GM21737 (cell line): ENCODE data around the gene SHROOM3.

Experiments
- ATAC-seq: cut with Tn5 transposase; IDR thresholded peaks from one replicate; pipeline ENCODE4 v1.9.1; 2021; ENCODE audit warnings: mild to moderate bottlenecking, moderate library complexity; ENCODE audit not compliant: unreplicated experiment

SHROOM3 gene

DNA sequence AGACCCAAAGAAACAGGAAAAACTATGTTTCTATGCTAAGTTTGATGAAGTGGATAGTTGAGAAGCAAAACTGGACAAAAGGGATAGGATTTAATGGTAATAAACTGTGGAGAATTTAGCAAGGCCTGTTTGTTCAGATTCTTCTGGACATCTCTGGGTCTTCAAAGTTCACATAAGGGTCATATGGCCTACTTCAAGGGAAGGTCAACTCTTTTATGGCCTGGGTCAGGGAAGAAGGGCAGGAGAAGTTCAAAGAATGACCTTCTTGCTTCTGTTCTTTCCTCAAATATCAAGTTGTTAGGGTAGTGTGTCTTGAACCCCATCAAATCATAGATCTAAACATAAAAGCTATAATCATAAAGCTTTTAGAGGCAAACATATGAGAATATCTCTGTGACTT is 360.2 kb downstream of the SHROOM3 start:
- ATAC-seq = no peak

- ATAC-seq = no peak
Measured at GRCh38 chr4:76799140-76799539, 364.1 kb downstream of the SHROOM3 start.

GRCh38 chr4:76799718-76800117 is 364.7 kb downstream of the SHROOM3 start:
- no peak for ATAC-seq

DNA sequence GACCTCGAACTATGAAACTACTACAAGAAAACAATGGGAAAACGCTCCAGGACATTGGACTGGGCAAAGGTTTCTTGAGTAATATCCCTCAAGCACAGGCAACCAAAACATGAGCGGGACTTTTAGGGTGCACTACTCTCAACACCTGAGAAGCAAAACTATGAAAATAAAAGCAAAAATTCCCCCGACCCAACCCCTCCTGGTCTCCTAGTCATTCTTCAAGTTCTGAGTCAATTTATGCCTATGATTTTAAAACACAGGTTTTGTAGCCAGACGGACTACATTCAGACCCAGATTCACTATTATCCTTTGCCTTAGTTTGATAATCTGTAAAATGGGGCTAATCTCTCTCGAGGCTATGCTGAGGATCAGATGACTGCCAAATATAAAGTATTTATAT is 365.9 kb downstream of the SHROOM3 start:
- ATAC-seq = no peak

GRCh38 chr4:76801621-76802235 is 366.7 kb downstream of the SHROOM3 start:
- no peak for ATAC-seq

DNA sequence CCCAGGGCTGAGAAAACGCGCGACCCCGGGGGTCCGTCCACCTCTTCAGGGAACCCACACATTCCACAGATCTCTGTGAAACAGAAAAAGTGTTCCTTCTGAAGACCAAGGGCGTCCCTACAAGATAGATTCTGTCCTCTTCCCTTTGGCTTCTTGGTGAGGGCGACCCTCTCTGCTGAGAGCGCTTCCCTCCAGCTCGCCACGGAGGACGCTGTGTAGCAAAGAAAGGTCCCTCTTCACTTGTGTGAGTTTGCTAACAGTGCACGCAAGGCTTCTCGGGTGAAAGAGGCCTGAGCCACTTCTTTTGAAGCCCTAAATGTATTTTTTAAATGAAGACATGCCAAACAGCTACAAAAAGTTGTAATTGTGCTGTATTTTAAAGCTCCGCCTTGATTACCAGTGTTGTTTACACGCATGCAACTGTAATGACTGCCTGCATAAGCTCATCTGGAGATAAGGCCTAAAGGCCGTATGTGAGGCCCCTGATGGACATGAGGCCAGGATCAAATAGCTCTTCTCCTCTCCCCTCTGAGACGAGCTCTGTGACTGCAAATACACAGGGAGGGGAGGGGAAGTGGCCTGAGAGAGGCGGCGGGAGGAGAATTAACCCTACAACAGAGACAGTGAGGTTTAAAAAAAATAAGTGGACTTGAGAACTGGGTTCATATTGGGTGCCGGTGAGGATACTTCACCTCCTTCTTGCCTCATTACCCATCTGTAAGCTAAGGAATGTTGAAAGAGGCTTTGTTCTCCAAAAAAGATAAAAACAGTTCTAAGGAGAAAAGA is 367.4 kb downstream of the SHROOM3 start:
- no peak for ATAC-seq

DNA sequence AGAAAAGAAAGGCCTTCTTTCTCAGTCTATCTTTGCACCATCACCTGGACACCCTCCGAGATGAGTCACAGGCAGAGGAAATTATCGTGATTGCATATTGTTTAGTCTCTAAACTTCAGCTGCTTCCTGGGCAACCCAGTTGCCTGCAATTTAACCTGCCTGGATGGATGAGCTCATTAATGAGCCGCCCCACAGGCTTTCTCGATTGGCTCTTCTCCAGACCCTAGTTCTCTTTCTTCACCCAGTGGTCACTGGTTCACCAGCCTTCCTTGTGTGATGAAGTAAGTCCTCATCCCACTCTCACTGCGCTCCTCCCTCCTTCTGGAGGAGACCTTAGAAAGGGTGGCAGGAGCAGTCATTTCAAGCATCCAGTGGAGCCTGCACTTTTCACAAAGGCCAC is 368.5 kb downstream of the SHROOM3 start:
- ATAC-seq = no peak

- no peak for ATAC-seq
Measured at GRCh38 chr4:76804096-76804495, 369.1 kb downstream of the SHROOM3 start.

GRCh38 chr4:76806346-76806745 is 371.3 kb downstream of the SHROOM3 start:
- ATAC-seq = no peak

GRCh38 chr4:76806757-76807156 is 371.7 kb downstream of the SHROOM3 start:
- no peak for ATAC-seq

GRCh38 chr4:76809594-76810305 is 374.7 kb downstream of the SHROOM3 start:
- no peak for ATAC-seq

DNA sequence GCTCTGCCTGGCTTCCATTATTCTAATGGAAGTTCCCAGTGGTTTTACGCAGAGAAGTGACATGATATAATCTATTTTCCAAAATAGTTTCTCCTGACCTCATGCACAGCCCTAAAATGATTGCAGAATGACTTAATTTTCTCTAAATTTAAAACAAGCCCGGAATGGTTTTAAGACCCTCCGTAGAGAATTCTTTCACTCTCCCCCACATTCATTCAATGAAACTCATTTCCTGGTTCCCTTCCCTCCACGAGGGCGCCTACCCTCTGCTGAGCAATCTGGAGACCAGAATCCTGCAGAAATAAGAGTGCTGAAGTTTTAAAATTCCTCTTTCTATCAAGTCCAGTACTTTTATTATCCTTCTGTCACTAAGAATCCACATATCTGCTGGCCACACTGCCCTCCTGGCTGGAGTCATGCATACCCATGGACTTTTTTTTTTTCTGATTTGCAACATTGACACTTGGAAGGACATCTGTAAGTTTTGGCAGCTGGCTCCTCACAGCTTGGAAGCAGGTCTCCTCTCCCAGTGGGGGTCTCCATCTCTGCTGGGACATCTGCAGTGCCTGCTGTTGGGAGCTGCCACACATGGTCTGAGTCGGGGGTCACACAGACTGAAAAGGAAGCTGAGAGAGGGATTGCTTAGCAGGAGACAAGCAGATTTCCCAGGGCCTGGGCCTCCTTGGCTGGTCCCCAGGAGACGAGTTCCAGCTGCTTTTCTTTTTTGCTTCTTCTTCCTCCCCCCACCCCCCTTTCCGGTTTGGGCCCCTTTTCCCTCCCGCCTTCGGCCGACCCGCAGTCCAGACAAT is 376.8 kb downstream of the SHROOM3 start:
- ATAC-seq = no peak

DNA sequence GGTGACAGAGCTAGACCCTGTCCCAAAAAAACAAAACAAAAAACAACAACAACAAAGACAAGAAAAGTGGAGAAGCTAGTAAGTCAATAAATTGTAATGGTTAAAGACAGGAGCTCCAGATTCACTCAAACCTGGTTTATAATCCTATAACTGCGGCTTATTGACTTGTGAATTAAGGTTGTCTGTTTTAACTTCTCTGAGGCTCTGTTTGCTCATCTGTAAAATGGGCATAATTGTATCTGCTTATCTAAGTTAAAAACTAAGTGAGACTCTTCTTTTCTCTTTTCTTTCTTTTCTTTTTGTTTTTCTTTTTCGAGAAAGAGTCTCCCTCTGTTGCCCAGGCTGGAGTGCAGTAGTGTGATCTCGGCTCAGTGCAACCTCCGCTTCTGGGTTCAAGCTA is 378.0 kb downstream of the SHROOM3 start:
- no peak for ATAC-seq

GRCh38 chr4:76821641-76822040 is 386.6 kb downstream of the SHROOM3 start:
- ATAC-seq = no peak

GRCh38 chr4:76822303-76822702 is 387.3 kb downstream of the SHROOM3 start:
- no peak for ATAC-seq

- no peak for ATAC-seq
Measured at GRCh38 chr4:76823495-76823894, 388.5 kb downstream of the SHROOM3 start.

DNA sequence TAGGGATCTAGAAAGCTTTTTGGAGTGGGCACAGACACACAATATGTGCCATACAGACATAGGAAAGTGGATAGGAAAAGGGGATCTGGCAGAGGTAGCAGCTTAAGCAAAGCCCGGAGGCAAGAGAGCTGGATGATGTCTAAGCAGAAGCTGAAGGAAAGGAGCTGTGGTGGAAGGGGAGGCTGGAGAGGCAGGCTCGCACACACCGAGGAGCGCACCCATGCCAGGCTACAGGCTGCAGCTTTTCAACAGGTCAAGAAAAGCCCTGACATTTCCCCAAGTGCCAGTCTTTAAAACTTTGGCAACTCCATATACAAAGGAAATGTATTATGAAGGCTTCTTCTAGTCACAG is 395.6 kb downstream of the SHROOM3 start:
- no peak for ATAC-seq

DNA sequence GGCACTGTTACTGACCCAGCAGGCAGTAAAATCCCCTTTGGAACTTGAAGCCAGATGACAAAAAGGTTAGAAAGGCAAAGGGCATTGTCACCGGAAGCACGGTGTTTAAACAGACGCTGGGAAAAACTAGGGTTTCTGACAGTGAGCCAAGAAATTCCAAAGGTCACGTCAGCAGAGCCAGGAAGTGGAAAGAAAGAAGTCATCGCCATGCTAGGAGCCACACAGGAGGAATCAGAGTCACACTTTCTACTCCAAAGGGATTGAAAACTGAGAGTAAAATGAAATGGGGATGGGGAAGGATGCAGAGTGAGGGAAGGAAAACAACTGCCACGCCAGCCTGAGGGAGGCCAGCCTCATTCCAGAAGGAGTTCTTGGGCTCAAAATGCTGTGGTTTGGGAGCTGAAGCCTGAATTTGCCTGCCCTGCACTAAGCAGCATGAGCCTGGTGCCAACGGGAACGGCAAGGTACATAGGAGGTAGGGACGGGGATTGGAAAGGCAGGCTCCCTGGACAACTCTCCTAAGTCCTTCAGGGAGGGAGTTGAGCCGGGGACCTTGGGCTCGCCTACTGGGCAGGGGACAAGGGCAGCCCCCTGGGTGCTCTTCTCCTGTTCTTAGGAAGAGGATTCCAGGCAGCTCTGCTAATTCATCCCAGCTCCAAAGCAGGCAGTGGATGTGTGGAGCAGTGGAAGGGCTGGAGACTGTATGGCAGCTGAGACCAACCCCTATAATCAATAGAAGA is 396.1 kb downstream of the SHROOM3 start:
- no peak for ATAC-seq

GRCh38 chr4:76831711-76832373 is 396.8 kb downstream of the SHROOM3 start:
- no peak for ATAC-seq
